ENCODE measurements around the gene ATP6V0A1.

The ATP6V0A1 gene

DNA sequence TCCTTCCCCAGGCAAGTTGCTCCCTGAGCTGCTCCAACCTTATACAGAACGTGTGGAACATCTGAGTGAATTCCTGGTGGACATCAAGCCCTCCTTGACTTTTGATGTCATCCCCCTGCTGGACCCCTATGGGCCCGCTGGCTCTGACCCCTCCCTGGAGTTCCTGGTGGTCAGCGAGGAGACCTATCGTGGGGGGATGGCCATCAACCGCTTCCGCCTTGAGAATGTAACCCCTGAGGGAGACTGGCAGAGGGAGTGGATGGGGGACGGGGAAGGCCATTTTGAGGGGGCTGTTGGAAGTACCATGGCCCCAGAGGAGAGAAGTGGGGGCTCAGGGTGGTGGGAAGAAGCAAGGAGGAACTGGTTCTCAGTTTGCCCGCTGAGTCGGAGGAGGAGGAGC lies 105.3 kb downstream of the ATP6V0A1 start:
- no peak for DNase-seq

- DNase-seq: no peak
Observed at GRCh38 chr17:42564815-42565522, 106.3 kb downstream of the ATP6V0A1 start.

DNA sequence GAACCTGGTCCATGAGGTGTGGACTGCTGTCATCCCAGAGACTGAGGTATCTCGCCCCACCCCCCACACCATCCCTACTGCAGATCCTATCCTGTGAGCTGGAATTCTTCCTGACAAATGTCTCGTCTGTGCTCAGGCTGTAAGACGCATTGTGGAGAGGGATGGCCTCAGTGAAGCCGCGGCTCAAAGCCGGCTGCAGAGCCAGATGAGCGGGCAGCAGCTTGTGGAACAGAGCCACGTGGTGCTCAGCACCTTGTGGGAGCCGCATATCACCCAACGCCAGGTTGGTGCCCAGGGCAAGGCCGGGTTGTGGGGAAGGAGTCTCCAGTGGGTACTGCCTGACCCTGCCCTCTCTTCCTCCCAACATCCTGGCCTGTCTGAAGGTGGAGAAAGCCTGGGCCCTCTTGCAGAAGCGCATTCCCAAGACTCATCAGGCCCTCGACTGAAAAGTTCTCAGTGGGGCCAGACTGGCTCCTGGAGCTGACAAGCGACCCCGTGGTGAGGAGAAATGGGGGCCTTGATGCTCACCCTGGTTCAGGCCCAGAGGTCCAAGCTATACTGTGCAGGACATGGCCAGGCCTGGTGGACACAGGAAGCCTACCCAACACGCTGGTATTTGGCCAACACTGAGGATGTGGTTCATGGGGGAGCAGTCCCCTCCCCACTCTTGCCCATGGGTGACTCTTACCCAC lies 107.0 kb downstream of the ATP6V0A1 start:
- DNase-seq: no peak

GRCh38 chr17:42566215-42566882 lies 107.7 kb downstream of the ATP6V0A1 start:
- DNase-seq: no peak

DNA sequence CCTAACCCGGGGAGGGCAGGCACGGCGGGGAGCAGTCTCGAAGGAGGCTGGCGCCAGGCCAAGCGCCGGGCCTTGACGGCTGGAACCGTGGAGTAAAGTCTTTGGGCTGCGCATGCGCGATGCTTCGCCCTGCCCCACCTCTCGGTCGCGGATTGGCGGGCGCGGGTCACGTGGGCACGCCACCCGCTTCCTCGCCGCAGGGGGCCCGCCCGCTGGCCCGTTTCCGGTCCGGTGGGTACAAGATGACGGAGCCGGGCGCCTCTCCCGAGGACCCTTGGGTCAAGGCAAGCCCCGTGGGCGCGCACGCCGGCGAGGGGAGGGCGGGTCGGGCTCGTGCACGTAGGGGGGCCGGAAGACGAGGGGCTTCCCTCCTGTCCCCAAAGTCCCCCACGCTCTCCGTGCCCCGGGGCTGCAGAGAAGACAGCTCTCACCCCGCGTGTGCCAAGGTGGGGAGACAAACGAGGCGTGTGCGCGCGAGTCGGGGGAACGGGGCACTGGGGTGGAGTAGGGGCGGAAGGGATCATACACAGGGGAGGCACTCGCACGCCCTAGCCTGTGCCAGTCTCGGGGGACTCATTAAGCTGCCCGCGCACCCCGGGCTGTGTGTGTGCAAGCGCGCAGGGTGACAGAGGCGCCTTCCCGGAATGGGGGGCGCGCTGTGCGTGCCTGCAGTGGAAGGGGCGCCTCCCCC lies 108.3 kb downstream of the ATP6V0A1 start, which contains the start of gene MLX:
MLX (plus strand) TSS at position 218 of the 691 bp plus-strand sequence; CDS start at position 243, 25 bp downstream.
- DNase-seq: peak; percentile 92

- DNase-seq: no peak
Observed at GRCh38 chr17:42568341-42569111, 109.8 kb downstream of the ATP6V0A1 start.

DNA sequence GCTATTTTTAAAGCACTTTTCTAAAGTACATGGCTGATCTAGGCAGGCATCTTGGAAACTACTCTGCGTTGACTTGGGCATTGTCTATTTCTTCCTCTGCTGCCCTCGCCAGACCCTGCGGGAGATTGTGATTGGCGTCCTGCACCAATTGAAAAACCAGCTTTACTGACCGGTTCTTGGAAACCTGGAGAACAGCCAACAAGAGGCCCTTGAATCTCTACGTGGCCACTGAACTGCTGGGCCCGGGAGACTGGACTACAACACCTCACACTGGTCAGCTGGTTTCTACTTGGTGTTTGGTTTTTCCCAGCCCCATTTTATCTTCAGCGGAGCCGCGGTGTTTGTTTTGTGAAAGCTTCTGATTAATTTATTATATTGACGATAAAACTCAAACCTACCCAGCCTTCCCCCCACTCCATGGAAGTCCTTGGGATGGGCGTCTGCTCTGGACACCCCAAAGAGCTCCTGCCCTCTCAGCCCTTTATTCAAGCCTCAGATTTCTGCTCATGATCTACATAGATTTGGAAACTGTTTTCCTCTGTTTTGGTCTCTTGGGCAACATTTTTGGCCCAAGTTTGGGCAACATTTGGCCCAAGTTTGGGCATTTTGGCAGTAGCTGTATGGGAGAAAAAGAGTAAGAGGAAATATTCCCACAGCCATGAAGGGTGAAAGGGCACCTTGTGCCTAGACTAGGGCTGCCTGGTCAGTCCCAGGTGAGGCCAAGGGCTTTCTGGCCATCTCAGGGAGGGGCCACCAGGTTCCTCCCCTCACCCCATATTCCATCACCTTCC lies 113.0 kb downstream of the ATP6V0A1 start:
- no peak for DNase-seq
